ENCODE results near the gene NDUFB5.

- TF ChIP-seq CTCF (IDR thresholded peaks at IDR 0.05 in 8 of 11, conservative IDR thresholded peaks at IDR 0.05 in 3 of 11) (no peak), POLR2AphosphoS5 (IDR thresholded peaks at IDR 0.05) (no peak)
These were observed 5.5 kb downstream of the NDUFB5 start for GRCh38 chr3:179610066-179610465.
